ENCODE data around the gene ESPL1.

DNA sequence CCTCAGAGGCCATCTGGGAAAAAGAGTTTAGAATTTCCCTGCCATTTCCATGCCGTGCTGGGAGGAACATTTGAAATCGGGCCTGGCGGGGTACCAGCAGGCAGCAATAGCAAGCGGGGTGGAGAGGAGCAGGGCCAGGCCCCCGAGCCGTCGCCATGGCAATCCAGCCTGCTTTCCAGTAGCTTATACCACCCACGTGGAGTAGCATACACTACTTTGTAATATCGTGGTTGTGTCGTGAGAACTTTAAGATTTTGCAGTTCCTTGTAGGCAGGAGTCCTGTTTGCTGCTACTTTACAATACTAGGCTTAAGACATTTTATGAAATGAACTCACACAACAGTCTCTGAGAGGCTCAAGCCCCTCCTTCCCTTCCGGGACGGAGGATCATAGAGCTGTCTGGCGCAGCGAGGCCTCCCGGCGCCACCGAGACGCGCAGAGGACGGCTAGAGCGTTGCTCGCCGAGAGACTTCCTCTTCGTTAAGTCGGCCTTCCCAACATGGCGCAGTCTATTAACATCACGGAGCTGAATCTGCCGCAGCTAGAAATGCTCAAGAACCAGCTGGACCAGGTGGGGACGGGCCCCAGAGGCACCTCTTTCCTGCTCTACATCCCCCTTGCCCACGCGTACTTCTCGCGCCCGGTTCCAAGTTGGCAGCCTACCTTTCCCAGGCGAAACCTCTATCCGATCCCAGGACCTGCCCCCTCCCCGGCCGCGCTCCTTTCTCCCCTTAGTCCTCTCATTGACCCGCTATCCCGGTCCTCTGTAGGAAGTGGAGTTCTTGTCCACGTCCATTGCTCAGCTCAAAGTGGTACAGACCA is 27.2 kb downstream of the ESPL1 start, which contains the start of gene PFDN5:
- TF ChIP-seq FIP1L1 (IDR thresholded peaks at IDR 0.05; ENCODE audit: borderline replicate concordance, insufficient read depth, low read depth, low read length) (no peak), NCOA5 (CRISPR knock-in tag; IDR thresholded peaks at IDR 0.05) (no peak), POLR2A (IDR thresholded peaks at IDR 0.05; ENCODE audit: insufficient read depth in 1 of 2, low read depth in 2 of 2, low read length in 2 of 2) (peak; percentile 84 to 88), EZH2 (conservative IDR thresholded peaks at IDR 0.05; ENCODE audit: low read depth, low read length) (no peak), ZNF776 (CRISPR knock-in tag; IDR thresholded peaks at IDR 0.05) (no peak), YY1 (IDR thresholded peaks at IDR 0.05; ENCODE audit: insufficient read depth, insufficient replicate concordance, low read depth, low read length) (peak; percentile 94)
- TF ChIP-seq, protein P1, sequence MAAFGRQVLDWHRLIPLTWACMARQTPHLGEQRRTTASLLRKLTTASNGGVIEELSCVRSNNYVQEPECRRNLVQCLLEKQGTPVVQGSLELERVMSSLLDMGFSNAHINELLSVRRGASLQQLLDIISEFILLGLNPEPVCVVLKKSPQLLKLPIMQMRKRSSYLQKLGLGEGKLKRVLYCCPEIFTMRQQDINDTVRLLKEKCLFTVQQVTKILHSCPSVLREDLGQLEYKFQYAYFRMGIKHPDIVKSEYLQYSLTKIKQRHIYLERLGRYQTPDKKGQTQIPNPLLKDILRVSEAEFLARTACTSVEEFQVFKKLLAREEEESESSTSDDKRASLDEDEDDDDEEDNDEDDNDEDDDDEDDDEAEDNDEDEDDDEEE (CRISPR knock-in tag; IDR thresholded peaks at IDR 0.05) = no peak

All from HepG2 (cell line).